Testis (tissue), 2 donors: Measurements from ENCODE around the gene MAPKAPK3.

Source experiments
- CTCF ChIP-seq, 3 experiments: fragments of 450-650 bp in 2 of 3; fragments of 200-600 bp in 1 of 3; sonication (generic) in 1 of 3; IDR thresholded peaks; one replicate each; pipeline ENCODE4 v1.5.1; 2016 to 2019; ENCODE audit warnings: antibody characterized with exemption in 3 of 3, mild to moderate bottlenecking in 2 of 3, moderate library complexity in 1 of 3
- POLR2A ChIP-seq: fragments of 450-650 bp; IDR thresholded peaks from one replicate; pipeline ENCODE4 v1.6.1; 2017; ENCODE audit warnings: antibody characterized with exemption, mild to moderate bottlenecking, moderate library complexity

GRCh38 chr3:50588759-50589433 lies 28.1 kb upstream of the MAPKAPK3 start:
- TF ChIP-seq POLR2A (no peak), CTCF (IDR thresholded peaks at IDR 0.05) (no peak)
